ENCODE measurements around the gene PRSS36. TPM values are rescaled to one million over a fixed set of nuclear protein-coding genes. Genes with fewer than 3 reads are reported as not detected.
A peak's percentile ranks its signal among the peaks of the same experiment; 100 is the strongest.

Gene PRSS36
- total and polyA plus RNA-seq, 9 of the 15 experiments (the other 6 are each of a cell fraction or from before 2014, with no cell fraction given), result 0.09 to 1.2 (median 0.54) TPM; not detected in 2

- TF ChIP-seq ID3 (CRISPR knock-in tag; IDR thresholded peaks at IDR 0.05), result no peak
- peak; percentile 88; the same call in 1 of the 2 replicates for TF ChIP-seq ID3 (tag; IDR thresholded peaks at IDR 0.05)
- no peak; the same call in 1 of the 2 replicates for TF ChIP-seq NCOA1 (IDR thresholded peaks at IDR 0.05; ENCODE audit: low read depth)
- TF ChIP-seq ZNF589 (CRISPR knock-in tag; IDR thresholded peaks at IDR 0.05; ENCODE audit: low read depth), result peak; percentile 13; the same call in 1 of the 2 replicates
- no peak for TF ChIP-seq NR2C2 (CRISPR knock-in tag; IDR thresholded peaks at IDR 0.05)
- peak; percentile 76 for TF ChIP-seq NR2C2 (tag; IDR thresholded peaks at IDR 0.05)
- no peak for TF ChIP-seq PCBP2 (IDR thresholded peaks at IDR 0.05; ENCODE audit: low read depth, low read length, poor library complexity, severe bottlenecking)
- no peak for TF ChIP-seq SMAD2 (IDR thresholded peaks at IDR 0.05; ENCODE audit: low read depth, low read length)
- no peak for TF ChIP-seq TCF15 (CRISPR knock-in tag; IDR thresholded peaks at IDR 0.05)
- TF ChIP-seq BCL6 (CRISPR knock-in tag; IDR thresholded peaks at IDR 0.05), result no peak
- TF ChIP-seq ZKSCAN3 (CRISPR knock-in tag; IDR thresholded peaks at IDR 0.05), result no peak
- no peak for TF ChIP-seq NR2F6 (CRISPR knock-in tag; IDR thresholded peaks at IDR 0.05)
- TF ChIP-seq ZKSCAN8 (CRISPR knock-in tag; IDR thresholded peaks at IDR 0.05), result no peak; the same call in 1 of the 2 replicates
- TF ChIP-seq ZFPM2 (CRISPR knock-in tag; IDR thresholded peaks at IDR 0.05), result no peak
- TF ChIP-seq ZNF707 (CRISPR knock-in tag; conservative IDR thresholded peaks at IDR 0.05), result no peak
- TF ChIP-seq ZFP30 (CRISPR knock-in tag; IDR thresholded peaks at IDR 0.05; ENCODE audit: borderline replicate concordance), result no peak
- TF ChIP-seq TBP (optimal IDR thresholded peaks at IDR 0.05; ENCODE audit: low read depth, low read length), result no peak
- TF ChIP-seq NKRF (IDR thresholded peaks at IDR 0.05; ENCODE audit: borderline replicate concordance), result no peak
- no peak for TF ChIP-seq ZNF785 (CRISPR knock-in tag; IDR thresholded peaks at IDR 0.05)
- TF ChIP-seq CHD4 (IDR thresholded peaks at IDR 0.05; ENCODE audit: insufficient read depth, insufficient replicate concordance, low read depth, low read length, poor library complexity, severe bottlenecking), result no peak
- TF ChIP-seq ESRRA (IDR thresholded peaks at IDR 0.05; ENCODE audit: borderline replicate concordance, low read depth), result peak; percentile 40; the same call in 1 of the 2 replicates
- TF ChIP-seq NR0B1 (IDR thresholded peaks at IDR 0.05; ENCODE audit: partially characterized antibody), result no peak
- no peak for TF ChIP-seq KLF10 (CRISPR knock-in tag; IDR thresholded peaks at IDR 0.05)
- no peak for TF ChIP-seq KLF13 (tag; IDR thresholded peaks at IDR 0.05; ENCODE audit: borderline replicate concordance, low read depth)
- TF ChIP-seq PHTF2 (CRISPR knock-in tag; IDR thresholded peaks at IDR 0.05), result no peak
- TF ChIP-seq COPS2 (conservative IDR thresholded peaks at IDR 0.05), result no peak
Observed at GRCh38 chr16:31128711-31129567, 20.9 kb downstream of the PRSS36 start (continued).

Data from K562 (cell line).